IMR-90 (cell line): ENCODE results near the gene SSH2. TPM values are rescaled to one million over a fixed set of nuclear protein-coding genes. Genes with fewer than 3 reads are reported as not detected.

Experiments used
- ATAC-seq: fragments of 200-7000 bp; cut with Tn5 transposase; 2 replicates; pipeline ENCODE4 v1.9.1; 2020; ENCODE audit warnings: low read depth, mild to moderate bottlenecking, moderate library complexity
- BruUV-seq: library from RNA; stranded (reverse); fragments of 400-500 nt; replicated peaks from 2 replicates; lab custom pipeline; 2021; lab: Mats Ljungman, UMichigan
- CTCF ChIA-PET: fragments of 300-600 bp; formaldehyde crosslinking; extraction: SDS; loops from one replicate; lab custom pipeline; 2021; ENCODE audit warnings: antibody characterized with exemption; lab: Yijun Ruan, JAX
- POLR2A ChIA-PET: fragments of 300-600 bp; sonication (Branson Sonifier 250); formaldehyde crosslinking; loops from one replicate; lab custom pipeline; 2022; ENCODE audit warnings: antibody characterized with exemption; ENCODE audit not compliant: unreplicated experiment; lab: Charles Lee
- DNase-seq: peaks from one replicate; pipeline ENCODE4 v3.0.0; 2013
- H2AFZ ChIP-seq: replicated peaks from 2 replicates; pipeline ENCODE3; 2013; ENCODE audit warnings: low read length, mild to moderate bottlenecking; ENCODE audit not compliant: poor library complexity
- H2AK5ac ChIP-seq: 2 replicates; pipeline ENCODE4 v1.6.1; 2013; ENCODE audit warnings: low read depth, low read length, inconsistent platforms
- H2AK9ac ChIP-seq: replicated peaks from 2 replicates; pipeline ENCODE3; 2013; ENCODE audit warnings: mild to moderate bottlenecking, low read depth, low read length, moderate library complexity; ENCODE audit not compliant: poor library complexity
- H2BK120ac ChIP-seq: 2 replicates; pipeline ENCODE4 v1.6.1; 2013; ENCODE audit warnings: low read depth, low read length, inconsistent platforms
- H2BK15ac ChIP-seq: 3 replicates; pipeline ENCODE4 v1.6.1; 2013; ENCODE audit warnings: low read depth, low read length, inconsistent platforms
- H2BK20ac ChIP-seq: 2 replicates; pipeline ENCODE4 v1.6.1; 2013; ENCODE audit warnings: low read depth, mild to moderate bottlenecking, inconsistent platforms, low read length, moderate library complexity
- H2BK5ac ChIP-seq: 2 replicates; pipeline ENCODE4 v1.6.1; 2013; ENCODE audit warnings: mild to moderate bottlenecking, low read depth, low read length, inconsistent platforms; ENCODE audit not compliant: poor library complexity, severe bottlenecking
- H3K14ac ChIP-seq: replicated peaks from 2 replicates; pipeline ENCODE4 v1.6.1; 2013; ENCODE audit warnings: low read depth, low read length, inconsistent platforms
- H3K18ac ChIP-seq: 2 replicates; pipeline ENCODE4 v1.6.1; 2013; ENCODE audit warnings: low read depth, low read length, control low read depth
- H3K23ac ChIP-seq: 2 replicates; pipeline ENCODE4 v1.6.1; 2013; ENCODE audit warnings: low read depth, low read length, inconsistent platforms
- H3K27ac ChIP-seq: 2 replicates; pipeline ENCODE4 v1.5.1; 2013; ENCODE audit warnings: mild to moderate bottlenecking, control low read depth, low read length; ENCODE audit not compliant: insufficient read depth
- H3K27me3 ChIP-seq: 2 replicates; pipeline ENCODE4 v1.6.1; 2013; ENCODE audit warnings: low read length; ENCODE audit not compliant: control insufficient read depth, insufficient read depth
- H3K36me3 ChIP-seq: 2 replicates; pipeline ENCODE4 v1.6.1; 2013; ENCODE audit warnings: low read length, mixed read lengths; ENCODE audit not compliant: control insufficient read depth, insufficient read depth
- H3K4ac ChIP-seq: 2 replicates; pipeline ENCODE4 v1.6.1; 2013; ENCODE audit warnings: low read depth, low read length, inconsistent platforms
- H3K4me1 ChIP-seq: 2 replicates; pipeline ENCODE4 v1.6.1; 2013; ENCODE audit warnings: low read length, mixed read lengths; ENCODE audit not compliant: control insufficient read depth, insufficient read depth
- H3K4me2 ChIP-seq: 2 replicates; pipeline ENCODE4 v1.6.1; 2013; ENCODE audit warnings: low read depth, mild to moderate bottlenecking, control low read depth, low read length, moderate library complexity
- H3K4me3 ChIP-seq: 2 replicates; pipeline ENCODE4 v1.5.1; 2013; ENCODE audit warnings: low read depth, mild to moderate bottlenecking, control low read depth, low read length, moderate library complexity; ENCODE audit not compliant: insufficient read depth
- H3K56ac ChIP-seq: 2 replicates; pipeline ENCODE4 v1.6.1; 2013; ENCODE audit warnings: low read length, inconsistent platforms; ENCODE audit not compliant: insufficient read depth; ENCODE audit errors: extremely low read depth
- H3K79me1 ChIP-seq, 2 experiments: 2 replicates each; pipeline ENCODE4 v1.6.1; 2013; ENCODE audit warnings: low read length in 2 of 2, inconsistent platforms in 1 of 2, low read depth in 1 of 2
- H3K9ac ChIP-seq: 2 replicates; pipeline ENCODE4 v1.6.1; 2013; ENCODE audit warnings: low read depth, low read length, control low read depth
- H3K9me1 ChIP-seq: 2 replicates; pipeline ENCODE4 v1.6.1; 2013; ENCODE audit warnings: low read length, inconsistent platforms; ENCODE audit not compliant: insufficient read depth
- H3K9me3 ChIP-seq: 2 replicates; pipeline ENCODE4 v1.6.1; 2013; ENCODE audit warnings: low read length; ENCODE audit not compliant: control insufficient read depth, insufficient read depth
- H4K20me1 ChIP-seq: 2 replicates; pipeline ENCODE4 v1.6.1; 2013; ENCODE audit warnings: low read length, inconsistent platforms; ENCODE audit not compliant: insufficient read depth
- H4K5ac ChIP-seq: 2 replicates; pipeline ENCODE4 v1.6.1; 2013; ENCODE audit warnings: mild to moderate bottlenecking, low read depth, low read length, control low read depth
- H4K8ac ChIP-seq, 2 experiments: 2 replicates each; pipeline ENCODE4 v1.6.1; 2013; ENCODE audit warnings: low read depth in 2 of 2, low read length in 2 of 2, control low read depth in 1 of 2, inconsistent platforms in 1 of 2
- H4K91ac ChIP-seq: 2 replicates; pipeline ENCODE4 v1.6.1; 2013; ENCODE audit warnings: low read depth, low read length, inconsistent platforms; ENCODE audit not compliant: insufficient read depth
- BHLHE40 ChIP-seq: fragments of 150-350 bp; IDR thresholded peaks from 2 replicates; pipeline ENCODE4 v1.6.1; 2016; ENCODE audit warnings: mild to moderate bottlenecking, low read depth, low read length
- CEBPB ChIP-seq: IDR thresholded peaks from 2 replicates; pipeline ENCODE4 v1.6.1; 2012; ENCODE audit warnings: low read depth, low read length, improper control_type of control experiment
- FOS ChIP-seq: fragments of 150-350 bp; IDR thresholded peaks from 2 replicates; pipeline ENCODE4 v1.6.1; 2016; ENCODE audit warnings: low read depth, low read length
- MAFK ChIP-seq: IDR thresholded peaks from 2 replicates; pipeline ENCODE4 v1.6.1; 2012; ENCODE audit warnings: low read depth, low read length, improper control_type of control experiment
- MAZ ChIP-seq: IDR thresholded peaks from 2 replicates; pipeline ENCODE4 v1.6.1; 2012; ENCODE audit warnings: low read depth, mild to moderate bottlenecking, low read length, improper control_type of control experiment, moderate library complexity, borderline replicate concordance
- MXI1 ChIP-seq: IDR thresholded peaks from 2 replicates; pipeline ENCODE4 v1.6.1; 2012; ENCODE audit warnings: low read depth, mild to moderate bottlenecking, low read length, moderate library complexity, borderline replicate concordance
- NFE2L2 ChIP-seq: fragments of 150-350 bp; IDR thresholded peaks from 2 replicates; pipeline ENCODE4 v1.6.1; 2016; ENCODE audit warnings: low read depth, mild to moderate bottlenecking, low read length
- POLR2A ChIP-seq: IDR thresholded peaks from 2 replicates; pipeline ENCODE4 v1.6.1; 2012; ENCODE audit warnings: mild to moderate bottlenecking, low read depth, low read length
- RAD21 ChIP-seq: IDR thresholded peaks from 2 replicates; pipeline ENCODE4 v1.6.1; 2012; ENCODE audit warnings: low read length, improper control_type of control experiment
- RCOR1 ChIP-seq: IDR thresholded peaks from 2 replicates; pipeline ENCODE4 v1.6.1; 2012; ENCODE audit warnings: mild to moderate bottlenecking, low read length, improper control_type of control experiment; ENCODE audit not compliant: insufficient replicate concordance
- SMC3 ChIP-seq: fragments of 150-350 bp; IDR thresholded peaks from 2 replicates; pipeline ENCODE4 v1.6.1; 2016; ENCODE audit warnings: low read depth, mild to moderate bottlenecking, antibody characterized with exemption, low read length, moderate library complexity
- WGBS, 2 experiments: methylation state at CpG; one replicate each; pipeline versions ENCODE4 v1.1.5 to v1.1.7; 2013; ENCODE audit warnings: missing lambda C conversion rate in 2 of 2; ENCODE audit not compliant: insufficient read length in 1 of 2; ENCODE audit errors: extremely low coverage in 2 of 2; 5-methylcytosine and 5-hydroxymethylcytosine counted together
- dilution Hi-C: fragments of 300-500 bp; cut with HindIII; formaldehyde crosslinking; loops from one replicate; pipeline ENCODE4 v1.14.3; 2018; ENCODE audit warnings: low sequenced_read_pairs; ENCODE audit not compliant: unreplicated experiment
- in situ Hi-C: fragments of 300-500 bp; cut with MboI; formaldehyde crosslinking; loops from 3 replicates; pipeline ENCODE4 v1.14.3; 2019; ENCODE audit warnings: low sequenced_read_pairs, inconsistent platforms, mixed read lengths
- intact Hi-C: fragments of 100-400 bp; cut with micrococcal nuclease; formaldehyde crosslinking; loops from 2 replicates; pipeline ENCODE4 v1.10.0; 2022
- polyA plus RNA-seq, 3 experiments: library from polyadenylated mRNA; depleted of rRNA; stranded (reverse); fragments of >200 nt; gene quantifications; 2 replicates each; pipeline ENCODE4 v1.2.3, GENCODE V29; 2012; ENCODE audit warnings: low replicate concordance in 1 of 3
- total RNA-seq: library from RNA; depleted of rRNA; stranded (reverse); fragments of >200 nt; gene quantifications from 2 replicates; pipeline ENCODE4 v1.2.3, GENCODE V29; 2012
- TF ChIP-seq, protein P1 (sequence below): conservative IDR thresholded peaks from 2 replicates; pipeline ENCODE4 v1.5.1; 2012; ENCODE audit warnings: mild to moderate bottlenecking, low read depth, low read length, improper control_type of control experiment
- TF ChIP-seq, protein P2 (sequence below): fragments of 150-350 bp; IDR thresholded peaks from 2 replicates; pipeline ENCODE4 v1.6.1; 2016; ENCODE audit warnings: low read depth, mild to moderate bottlenecking, low read length, moderate library complexity, borderline replicate concordance

The SSH2 gene
- total and polyA plus RNA-seq, 2 of the 4 experiments (the other 2 are of a cell fraction), result 9.3 TPM

GRCh38 chr17:29665481-29665810 lies 264.6 kb downstream of the SSH2 start:
- intact Hi-C loops (no loop called here), dilution Hi-C loops (no loop called here), in situ Hi-C loops (no loop called here)
- Histone ChIP-seq H2BK120ac (no peak overlapping the region), H2AK5ac (no peak overlapping the region), H3K56ac (no peak overlapping the region), H2AFZ (no peak overlapping the region), H2BK20ac (no peak overlapping the region), H3K79me1 (no peaks in the 10 kb centered on the region), H3K36me3 (peaks cover 23% of the 10 kb centered on the region), H3K9me1 (peaks cover 5% of the 10 kb centered on the region; the same call in 1 of the 2 replicates), H3K4me1 (peaks cover 3% of the 10 kb centered on the region; the same call in 1 of the 2 replicates), H3K27me3 (no peaks in the 10 kb centered on the region), H3K9ac (no peak overlapping the region), H4K91ac (no peak overlapping the region), H2BK5ac (peak overlapping the region; percentile 73), H4K8ac (no peak overlapping the region), H2BK15ac (no peak overlapping the region), H3K9me3 (no peaks in the 10 kb centered on the region), H3K4ac (no peak overlapping the region), H3K4me3 (no peak overlapping the region), H3K4me2 (peak overlapping the region; percentile 2; the same call in 1 of the 2 replicates), H3K27ac (no peak overlapping the region), H4K5ac (no peak overlapping the region), H4K20me1 (no peaks in the 10 kb centered on the region), H3K23ac (no peak overlapping the region), H3K18ac (no peak overlapping the region), H2AK9ac (no peak overlapping the region), H3K14ac (no peak overlapping the region)
- TF ChIP-seq SMC3 (no peak), CEBPB (no peak), NFE2L2 (no peak), BHLHE40 (no peak), MAFK (no peak), RCOR1 (no peak), POLR2A (no peak), FOS (no peak), RAD21 (no peak), MXI1 (no peak), MAZ (no peak)
- TF ChIP-seq, protein P1, sequence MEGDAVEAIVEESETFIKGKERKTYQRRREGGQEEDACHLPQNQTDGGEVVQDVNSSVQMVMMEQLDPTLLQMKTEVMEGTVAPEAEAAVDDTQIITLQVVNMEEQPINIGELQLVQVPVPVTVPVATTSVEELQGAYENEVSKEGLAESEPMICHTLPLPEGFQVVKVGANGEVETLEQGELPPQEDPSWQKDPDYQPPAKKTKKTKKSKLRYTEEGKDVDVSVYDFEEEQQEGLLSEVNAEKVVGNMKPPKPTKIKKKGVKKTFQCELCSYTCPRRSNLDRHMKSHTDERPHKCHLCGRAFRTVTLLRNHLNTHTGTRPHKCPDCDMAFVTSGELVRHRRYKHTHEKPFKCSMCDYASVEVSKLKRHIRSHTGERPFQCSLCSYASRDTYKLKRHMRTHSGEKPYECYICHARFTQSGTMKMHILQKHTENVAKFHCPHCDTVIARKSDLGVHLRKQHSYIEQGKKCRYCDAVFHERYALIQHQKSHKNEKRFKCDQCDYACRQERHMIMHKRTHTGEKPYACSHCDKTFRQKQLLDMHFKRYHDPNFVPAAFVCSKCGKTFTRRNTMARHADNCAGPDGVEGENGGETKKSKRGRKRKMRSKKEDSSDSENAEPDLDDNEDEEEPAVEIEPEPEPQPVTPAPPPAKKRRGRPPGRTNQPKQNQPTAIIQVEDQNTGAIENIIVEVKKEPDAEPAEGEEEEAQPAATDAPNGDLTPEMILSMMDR, result no peak
- TF ChIP-seq, protein P2, sequence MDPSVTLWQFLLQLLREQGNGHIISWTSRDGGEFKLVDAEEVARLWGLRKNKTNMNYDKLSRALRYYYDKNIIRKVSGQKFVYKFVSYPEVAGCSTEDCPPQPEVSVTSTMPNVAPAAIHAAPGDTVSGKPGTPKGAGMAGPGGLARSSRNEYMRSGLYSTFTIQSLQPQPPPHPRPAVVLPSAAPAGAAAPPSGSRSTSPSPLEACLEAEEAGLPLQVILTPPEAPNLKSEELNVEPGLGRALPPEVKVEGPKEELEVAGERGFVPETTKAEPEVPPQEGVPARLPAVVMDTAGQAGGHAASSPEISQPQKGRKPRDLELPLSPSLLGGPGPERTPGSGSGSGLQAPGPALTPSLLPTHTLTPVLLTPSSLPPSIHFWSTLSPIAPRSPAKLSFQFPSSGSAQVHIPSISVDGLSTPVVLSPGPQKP, result no peak
- no CpG with 5 or more reads among the region's 1 CpG for WGBS, 2 experiments
- POLR2A ChIA-PET, result no interaction called here
- CTCF ChIA-PET, result no interaction called here
- BruUV-seq, result no TSS peak
- ATAC-seq (no peak), DNase-seq (no peak)
